ENCODE measurements around the gene GSTM1. TPM values are rescaled to one million over a fixed set of nuclear protein-coding genes. Genes with fewer than 3 reads are reported as not detected.
"Not testable (repeated sequence)": the region's sequence is repeated elsewhere in the genome, so short reads cannot be mapped to it uniquely, and the experiment has no call there.

Gene GSTM1
- total and polyA plus RNA-seq, 2 of the 8 experiments (the other 6 are each of a cell fraction or from before 2014, with no cell fraction given), result 16.7 to 42.5 TPM

DNA sequence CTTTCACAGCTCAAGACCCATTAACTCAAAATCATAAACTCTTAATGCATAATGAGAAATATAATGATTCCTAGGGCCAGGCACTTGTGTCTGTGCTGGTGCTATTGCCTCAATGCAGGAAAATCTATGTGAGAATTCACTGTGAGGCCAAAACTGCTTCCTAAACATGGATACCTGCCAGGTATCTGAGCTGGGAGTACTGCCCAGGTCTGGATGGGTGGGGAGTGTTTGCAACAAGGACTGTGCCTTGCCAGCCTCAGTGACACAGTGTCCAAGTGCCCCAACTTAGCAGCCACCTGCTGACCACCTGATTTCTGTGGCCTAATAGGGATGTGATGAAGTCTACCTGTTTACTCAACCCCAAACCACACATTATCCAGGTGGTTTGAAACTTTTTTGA lies 22.2 kb downstream of the GSTM1 start:
- H4K20me1 ChIP-seq (replicated peaks in 1 of 2; ENCODE audit: control insufficient read depth in 1 of 2, insufficient read depth in 2 of 2, low read length in 2 of 2); H2AFZ ChIP-seq (ENCODE audit: low read length); H3K36me3 ChIP-seq (ENCODE audit: control insufficient read depth in 2 of 4, insufficient read depth in 4 of 4, low read length in 3 of 4); H2BK5ac ChIP-seq (ENCODE audit: low read depth, low read length); H3K14ac ChIP-seq (ENCODE audit: insufficient read length); H3K79me1 ChIP-seq (ENCODE audit: low read depth, low read length); H3K4me3 ChIP-seq (ENCODE audit: extremely low read depth in 1 of 4, insufficient read depth in 2 of 4, low read depth in 3 of 4, low read length in 4 of 4); H3K4ac ChIP-seq (replicated peaks; ENCODE audit: insufficient read length, low read depth, low read length); H3K9ac ChIP-seq (replicated peaks in 1 of 4; ENCODE audit: extremely low read depth in 1 of 4, low read depth in 3 of 4, low read length in 3 of 4); H4K91ac ChIP-seq (replicated peaks; ENCODE audit: insufficient read length, low read length); H3K27ac ChIP-seq (ENCODE audit: low read depth, low read length); H3K23me2 ChIP-seq (ENCODE audit: low read depth, low read length); H2BK15ac ChIP-seq (ENCODE audit: low read length); H2BK20ac ChIP-seq (ENCODE audit: low read length); H2AK5ac ChIP-seq (ENCODE audit: low read depth, low read length); H3K27me3 ChIP-seq (replicated peaks in 1 of 4; ENCODE audit: control insufficient read depth in 3 of 4, extremely low read depth in 1 of 4, insufficient read depth in 3 of 4, low read length in 3 of 4); H3K4me1 ChIP-seq (replicated peaks in 1 of 4; ENCODE audit: control insufficient read depth in 3 of 4, insufficient read depth in 4 of 4, low read length in 3 of 4); H2BK120ac ChIP-seq (replicated peaks; ENCODE audit: low read depth, low read length); H2BK12ac ChIP-seq (ENCODE audit: low read depth, low read length); H4K8ac ChIP-seq (ENCODE audit: extremely low read depth, insufficient read depth, low read length); H3K23ac ChIP-seq (ENCODE audit: insufficient read length); H3K18ac ChIP-seq (ENCODE audit: extremely low read depth, low read length); CTCF ChIA-PET (ENCODE audit: partially characterized antibody); H4K5ac ChIP-seq (ENCODE audit: insufficient read length, low read depth, low read length); FAIRE-seq; H3K79me2 ChIP-seq (ENCODE audit: control insufficient read depth in 1 of 2, insufficient read depth in 2 of 2, low read length in 2 of 2); H3K56ac ChIP-seq (replicated peaks; ENCODE audit: insufficient read length, low read depth, low read length); H3K4me2 ChIP-seq (ENCODE audit: insufficient read depth in 1 of 2, low read depth in 2 of 2, low read length in 2 of 2); DNase-seq (ENCODE audit: low read depth in 1 of 2, low spot score in 2 of 2): not testable (repeated sequence)
- POLR2A ChIA-PET (ENCODE audit: partially characterized antibody), result interaction anchor here (0.6 kb wide), 1 partner anchor 42 kb away, joined by 3 read pairs; no protein-coding TSS in a partner anchor
- peaks cover 6 to 11% of the 10 kb centered on the region in 2 experiments; a peak in 3 of 4 replicates for H3K9me3 ChIP-seq (ENCODE audit: insufficient read depth in 2 of 2, low read depth in 1 of 2, low read length in 1 of 2)

DNA sequence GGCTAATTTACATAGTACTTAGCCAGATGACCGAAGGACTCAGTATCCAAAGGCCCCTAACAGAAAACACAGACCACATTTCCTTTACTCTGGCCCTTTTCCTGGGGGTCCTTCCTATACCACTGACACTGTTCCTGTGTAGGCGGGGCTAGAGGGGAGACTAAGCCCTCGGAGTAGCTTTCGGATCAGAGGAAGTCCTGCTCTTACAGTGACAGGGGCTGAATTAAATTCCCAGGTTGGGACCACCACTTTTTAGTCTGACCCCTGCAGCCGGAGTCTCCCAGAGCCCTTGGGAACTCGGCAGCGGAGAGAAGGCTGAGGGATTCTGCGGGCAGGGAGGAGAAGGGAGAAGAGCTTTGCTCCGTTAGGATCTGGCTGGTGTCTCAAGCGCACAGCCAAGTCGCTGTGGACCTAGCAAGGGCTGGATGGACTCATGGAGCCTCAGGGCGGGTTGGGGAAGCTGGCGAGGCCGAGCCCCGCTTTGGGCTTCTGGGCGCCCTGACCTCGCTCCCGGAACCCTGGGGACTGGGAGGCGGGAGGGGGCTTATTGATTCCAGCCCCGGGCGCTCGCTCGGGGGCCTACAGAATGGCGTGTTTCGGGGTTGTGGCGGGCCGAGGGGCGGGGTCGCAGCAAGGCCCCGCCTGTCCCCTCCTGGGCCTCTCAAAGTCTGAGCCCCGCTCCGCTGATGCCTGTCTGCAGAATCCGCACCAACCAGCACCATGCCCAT lies 24.1 kb downstream of the GSTM1 start, which contains the start of gene GSTM5:
TSS of gene GSTM5 (plus strand) at position 659 of the 728 bp plus-strand sequence. CDS start at position 721, 62 bp downstream.
- H2AK5ac ChIP-seq (ENCODE audit: low read depth, low read length); H2BK20ac ChIP-seq (ENCODE audit: low read length); H3K23ac ChIP-seq (ENCODE audit: insufficient read length); H3K79me2 ChIP-seq (ENCODE audit: control insufficient read depth in 1 of 2, insufficient read depth in 2 of 2, low read length in 2 of 2); H3K23me2 ChIP-seq (ENCODE audit: low read depth, low read length); H3K4me1 ChIP-seq (replicated peaks in 1 of 4; ENCODE audit: control insufficient read depth in 3 of 4, insufficient read depth in 4 of 4, low read length in 3 of 4); H4K5ac ChIP-seq (ENCODE audit: insufficient read length, low read depth, low read length); H3K56ac ChIP-seq (replicated peaks; ENCODE audit: insufficient read length, low read depth, low read length); H3K4ac ChIP-seq (replicated peaks; ENCODE audit: insufficient read length, low read depth, low read length); H3K27ac ChIP-seq (ENCODE audit: low read depth, low read length); FAIRE-seq; H3K36me3 ChIP-seq (ENCODE audit: control insufficient read depth in 2 of 4, insufficient read depth in 4 of 4, low read length in 3 of 4); H2BK15ac ChIP-seq (ENCODE audit: low read length); H2BK120ac ChIP-seq (replicated peaks; ENCODE audit: low read depth, low read length); H3K27me3 ChIP-seq (replicated peaks in 1 of 4; ENCODE audit: control insufficient read depth in 3 of 4, extremely low read depth in 1 of 4, insufficient read depth in 3 of 4, low read length in 3 of 4); H2BK5ac ChIP-seq (ENCODE audit: low read depth, low read length); H3K18ac ChIP-seq (ENCODE audit: extremely low read depth, low read length); H4K20me1 ChIP-seq (replicated peaks in 1 of 2; ENCODE audit: control insufficient read depth in 1 of 2, insufficient read depth in 2 of 2, low read length in 2 of 2); H2AFZ ChIP-seq (ENCODE audit: low read length); H2BK12ac ChIP-seq (ENCODE audit: low read depth, low read length); H3K14ac ChIP-seq (ENCODE audit: insufficient read length); POLR2A ChIA-PET (ENCODE audit: partially characterized antibody); CTCF ChIA-PET (ENCODE audit: partially characterized antibody); H4K8ac ChIP-seq (ENCODE audit: extremely low read depth, insufficient read depth, low read length); H3K9ac ChIP-seq (replicated peaks in 1 of 4; ENCODE audit: extremely low read depth in 1 of 4, low read depth in 3 of 4, low read length in 3 of 4); H3K79me1 ChIP-seq (ENCODE audit: low read depth, low read length); H4K91ac ChIP-seq (replicated peaks; ENCODE audit: insufficient read length, low read length): not testable (repeated sequence)
- WGBS, 2 experiments (ENCODE audit: extremely low coverage in 1 of 2, insufficient coverage in 1 of 2, insufficient read length in 1 of 2, insufficient replicate concordance in 2 of 2, low coverage in 1 of 2, low lambda C conversion rate in 2 of 2, missing lambda C conversion rate in 1 of 2), result 69% methylated on average over 33 of the region's 33 CpGs; no CpG with 5 or more reads in 1 of the 2 experiments
- H3K4me3 ChIP-seq (ENCODE audit: extremely low read depth in 1 of 4, insufficient read depth in 2 of 4, low read depth in 3 of 4, low read length in 4 of 4), result peak within 1 kb of the TSS; percentile 22 to 47 (median 26); a peak in 4 of 8 replicates
- DNase-seq (ENCODE audit: low read depth in 1 of 2, low spot score in 2 of 2), result peak in 1 of 2 experiments; percentile 69
- peak within 1 kb of the TSS; percentile 44 to 46; a peak in 3 of 4 replicates for H3K4me2 ChIP-seq (ENCODE audit: insufficient read depth in 1 of 2, low read depth in 2 of 2, low read length in 2 of 2)
- H3K9me3 ChIP-seq (ENCODE audit: insufficient read depth in 2 of 2, low read depth in 1 of 2, low read length in 1 of 2), result peaks cover 6 to 11% of the 10 kb centered on the region in 2 experiments; a peak in 3 of 4 replicates
